Osteoblast (primary cell): ENCODE results near the gene MAB21L4. TPM values are rescaled to one million over a fixed set of nuclear protein-coding genes. Genes with fewer than 3 reads are reported as not detected.

Source experiments
- DNase-seq: peaks from one replicate; pipeline ENCODE4 v3.0.0; 2011; ENCODE audit warnings: low spot score, mixed read lengths; ENCODE audit not compliant: insufficient read length; ENCODE audit errors: missing footprints
- H2AFZ ChIP-seq: 2 replicates; pipeline ENCODE4 v1.6.0; 2011; ENCODE audit warnings: mild to moderate bottlenecking, low read length
- H3K27ac ChIP-seq: 2 replicates; pipeline ENCODE4 v1.5.1; 2011; ENCODE audit warnings: mild to moderate bottlenecking, low read depth, low read length, moderate library complexity
- H3K27me3 ChIP-seq: 2 replicates; pipeline ENCODE4 v1.6.0; 2012; ENCODE audit warnings: mild to moderate bottlenecking, control low read depth, inconsistent platforms, low read length, moderate library complexity; ENCODE audit not compliant: insufficient read depth
- H3K36me3 ChIP-seq: 2 replicates; pipeline ENCODE4 v1.5.1; 2011; ENCODE audit warnings: mild to moderate bottlenecking, low read length, control low read depth, moderate library complexity; ENCODE audit not compliant: insufficient read depth
- H3K4me1 ChIP-seq: 2 replicates; pipeline ENCODE4 v1.5.1; 2011; ENCODE audit warnings: mild to moderate bottlenecking, low read length, control low read depth, moderate library complexity; ENCODE audit not compliant: insufficient read depth
- H3K4me2 ChIP-seq: 2 replicates; pipeline ENCODE4 v1.6.0; 2011; ENCODE audit warnings: mild to moderate bottlenecking, low read length; ENCODE audit not compliant: insufficient read depth
- H3K4me3 ChIP-seq: fragments of 200-600 bp; sonication (generic); 3 replicates; pipeline ENCODE4 v1.5.1; 2012; ENCODE audit warnings: mild to moderate bottlenecking, low read length, inconsistent platforms; ENCODE audit not compliant: insufficient read depth
- H3K79me2 ChIP-seq: 2 replicates; pipeline ENCODE4 v1.6.0; 2012; ENCODE audit warnings: mild to moderate bottlenecking, low read length, control low read depth, inconsistent platforms; ENCODE audit not compliant: insufficient read depth
- H3K9me3 ChIP-seq: 2 replicates; pipeline ENCODE4 v1.5.1; 2011; ENCODE audit warnings: low read depth, low read length, control low read depth
- H4K20me1 ChIP-seq: 2 replicates; pipeline ENCODE4 v1.6.0; 2012; ENCODE audit warnings: mild to moderate bottlenecking, low read length, control low read depth; ENCODE audit not compliant: insufficient read depth
- total RNA-seq: library from RNA; depleted of rRNA; stranded (reverse); fragments of >200 nt; gene quantifications from 2 replicates; pipeline ENCODE4 v1.2.3, GENCODE V29; 2012
- TF ChIP-seq, protein P1 (sequence below): IDR thresholded peaks from 2 replicates; pipeline ENCODE4 v1.5.1; 2011; ENCODE audit warnings: mild to moderate bottlenecking, low read depth, low read length, moderate library complexity; ENCODE audit errors: extremely low read depth

The MAB21L4 gene
- total RNA-seq, 1 donor, result not detected

DNA sequence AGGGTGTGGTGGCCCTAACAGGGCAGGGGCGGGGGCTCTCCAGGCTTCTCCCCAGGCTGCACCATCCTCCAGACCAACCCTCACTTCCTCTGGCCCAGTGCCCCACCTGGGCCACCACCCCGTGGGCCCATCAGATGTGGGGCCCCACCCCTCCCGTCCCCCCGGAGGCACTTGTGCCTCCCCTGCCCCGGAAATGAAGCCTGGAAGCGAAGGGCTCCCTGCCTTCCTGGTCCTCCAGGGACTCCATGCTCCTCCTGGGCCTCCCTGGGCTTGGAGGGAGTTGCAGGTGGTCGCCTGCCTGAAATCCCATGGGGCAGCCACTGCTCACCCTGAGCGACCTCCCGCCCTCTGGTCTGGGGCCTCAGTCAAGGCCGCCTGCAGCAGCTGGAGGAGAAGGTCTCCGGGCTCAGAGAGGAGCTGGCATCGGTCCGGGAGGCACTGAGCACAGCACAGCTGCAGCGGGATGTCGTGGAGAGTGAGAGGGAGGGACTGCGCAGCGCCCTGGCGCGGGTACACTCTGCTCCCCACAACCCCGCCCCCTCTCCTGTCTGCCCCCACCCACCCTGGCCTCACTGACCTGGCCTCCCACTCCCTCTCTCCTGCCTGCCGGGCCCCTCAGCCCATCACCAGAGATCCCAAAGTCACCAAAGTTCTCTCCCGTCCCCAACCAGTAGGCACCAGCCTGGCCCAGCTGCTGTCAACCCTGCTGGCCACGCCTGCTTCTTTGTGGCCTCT, 38.2 kb upstream of the MAB21L4 start:
- peak; percentile 75 for DNase-seq

DNA sequence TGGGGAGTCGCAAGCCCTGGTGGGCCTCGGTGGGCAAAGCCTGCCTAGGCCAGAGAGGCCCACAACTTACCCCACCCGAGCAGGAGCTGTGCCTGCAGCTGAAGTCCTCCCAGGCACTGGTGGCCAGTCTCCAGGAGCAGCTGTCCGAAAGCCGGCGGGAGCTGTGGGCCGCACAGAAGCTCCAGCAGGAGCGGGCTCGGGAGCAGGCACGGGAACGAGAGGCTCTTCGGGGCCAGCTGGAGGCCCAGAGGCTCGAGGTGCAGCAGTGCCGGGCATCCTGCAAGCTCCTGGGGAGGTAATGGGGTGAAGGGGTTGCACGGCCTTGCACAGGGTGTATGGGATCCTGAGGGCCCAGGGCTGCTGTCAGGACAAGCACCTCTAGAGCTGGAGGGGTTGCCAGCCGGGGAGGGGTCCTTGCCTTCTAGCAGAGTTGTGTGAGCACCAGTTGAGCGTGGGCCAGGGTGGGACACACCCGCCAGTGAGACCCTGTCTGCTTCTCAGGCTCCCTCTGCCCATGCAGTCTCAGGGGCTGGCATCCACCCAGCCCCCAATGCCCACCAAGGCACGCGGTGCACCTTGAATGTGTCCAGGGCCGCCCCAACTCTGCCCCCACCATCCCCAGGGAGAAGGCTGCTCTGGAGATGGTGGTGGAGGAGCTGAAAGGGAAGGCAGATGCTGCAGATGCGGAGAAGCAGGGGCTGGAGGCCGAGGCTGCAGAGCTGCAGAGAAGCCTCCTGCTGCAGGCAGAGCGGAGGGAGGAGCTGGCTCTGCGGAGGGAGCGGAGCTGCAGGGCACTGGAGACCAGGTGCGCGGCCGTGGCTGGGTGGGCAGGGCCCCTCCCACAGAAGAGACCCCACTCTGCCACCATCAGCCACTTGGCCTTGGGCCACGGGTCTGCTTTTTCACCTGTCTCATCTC, 37.4 kb upstream of the MAB21L4 start:
- Histone ChIP-seq H3K4me3 (no peak overlapping the region), H4K20me1 (no peaks in the 10 kb centered on the region), H3K9me3 (no peaks in the 10 kb centered on the region)

More for the DNA sequence above, 38.2 kb upstream of the MAB21L4 start:
- TF ChIP-seq, protein P1, sequence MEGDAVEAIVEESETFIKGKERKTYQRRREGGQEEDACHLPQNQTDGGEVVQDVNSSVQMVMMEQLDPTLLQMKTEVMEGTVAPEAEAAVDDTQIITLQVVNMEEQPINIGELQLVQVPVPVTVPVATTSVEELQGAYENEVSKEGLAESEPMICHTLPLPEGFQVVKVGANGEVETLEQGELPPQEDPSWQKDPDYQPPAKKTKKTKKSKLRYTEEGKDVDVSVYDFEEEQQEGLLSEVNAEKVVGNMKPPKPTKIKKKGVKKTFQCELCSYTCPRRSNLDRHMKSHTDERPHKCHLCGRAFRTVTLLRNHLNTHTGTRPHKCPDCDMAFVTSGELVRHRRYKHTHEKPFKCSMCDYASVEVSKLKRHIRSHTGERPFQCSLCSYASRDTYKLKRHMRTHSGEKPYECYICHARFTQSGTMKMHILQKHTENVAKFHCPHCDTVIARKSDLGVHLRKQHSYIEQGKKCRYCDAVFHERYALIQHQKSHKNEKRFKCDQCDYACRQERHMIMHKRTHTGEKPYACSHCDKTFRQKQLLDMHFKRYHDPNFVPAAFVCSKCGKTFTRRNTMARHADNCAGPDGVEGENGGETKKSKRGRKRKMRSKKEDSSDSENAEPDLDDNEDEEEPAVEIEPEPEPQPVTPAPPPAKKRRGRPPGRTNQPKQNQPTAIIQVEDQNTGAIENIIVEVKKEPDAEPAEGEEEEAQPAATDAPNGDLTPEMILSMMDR, result no peak
- H4K20me1 ChIP-seq, result no peaks in the 10 kb centered on the region
- no peak overlapping the region for H3K4me3 ChIP-seq
- H2AFZ ChIP-seq, result no peak overlapping the region
- peaks cover 3% of the 10 kb centered on the region for H3K27me3 ChIP-seq
- H3K36me3 ChIP-seq, result no peaks in the 10 kb centered on the region
- H3K9me3 ChIP-seq, result no peaks in the 10 kb centered on the region
- H3K27ac ChIP-seq, result no peak overlapping the region
- H3K4me2 ChIP-seq, result no peak overlapping the region
- no peaks in the 10 kb centered on the region for H3K4me1 ChIP-seq
- no peaks in the 10 kb centered on the region for H3K79me2 ChIP-seq

DNA sequence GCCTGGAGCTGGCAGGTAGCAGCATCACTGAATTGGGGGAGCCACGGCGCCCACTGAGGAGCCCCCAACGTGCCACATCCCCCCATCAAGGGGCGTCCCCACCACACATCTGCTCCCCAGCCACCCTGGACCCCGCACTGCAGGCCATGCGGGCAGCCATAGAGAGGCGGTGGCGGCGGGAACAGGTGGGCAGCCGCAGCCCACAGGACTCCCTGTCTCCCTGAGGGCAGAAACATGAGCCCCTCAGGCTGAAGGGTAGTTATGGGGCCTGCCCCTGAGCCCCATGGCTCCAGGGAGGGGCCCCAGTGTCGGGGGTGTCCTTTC, 36.7 kb upstream of the MAB21L4 start:
- no peak overlapping the region for H3K27ac ChIP-seq
- H3K9me3 ChIP-seq, result no peaks in the 10 kb centered on the region
- no peaks in the 10 kb centered on the region for H3K79me2 ChIP-seq
- TF ChIP-seq, protein P1, result no peak
- peak; percentile 74 for DNase-seq
- no peak overlapping the region for H3K4me3 ChIP-seq
- H3K36me3 ChIP-seq, result no peaks in the 10 kb centered on the region
- H3K4me1 ChIP-seq, result no peaks in the 10 kb centered on the region
- no peak overlapping the region for H3K4me2 ChIP-seq
- peaks cover 3% of the 10 kb centered on the region for H3K27me3 ChIP-seq
- H4K20me1 ChIP-seq, result no peaks in the 10 kb centered on the region
- no peak overlapping the region for H2AFZ ChIP-seq

More for the DNA sequence above, 37.4 kb upstream of the MAB21L4 start:
- H3K36me3 ChIP-seq, result no peaks in the 10 kb centered on the region
- no peaks in the 10 kb centered on the region for H3K4me1 ChIP-seq
- no peak overlapping the region for H3K4me2 ChIP-seq
- H3K27ac ChIP-seq, result no peak overlapping the region
- peak; percentile 74 for DNase-seq
- H2AFZ ChIP-seq, result no peak overlapping the region
- peaks cover 3% of the 10 kb centered on the region for H3K27me3 ChIP-seq
- no peaks in the 10 kb centered on the region for H3K79me2 ChIP-seq
- TF ChIP-seq, protein P1, result no peak
